IMR-90 (cell line): ENCODE measurements around the gene SRP14. TPM values are rescaled to one million over a fixed set of nuclear protein-coding genes. Genes with fewer than 3 reads are reported as not detected.
A peak's percentile ranks its signal among the peaks of the same experiment; 100 is the strongest.

Source experiments
- ATAC-seq: fragments of 200-7000 bp; cut with Tn5 transposase; 2 replicates; pipeline ENCODE4 v1.9.1; 2020; ENCODE audit warnings: low read depth, mild to moderate bottlenecking, moderate library complexity
- Bru-seq: library from RNA; stranded (reverse); fragments of 400-500 nt; gene quantifications from one replicate; lab custom pipeline; 2021; lab: Mats Ljungman, UMichigan
- BruChase-seq, 2 experiments: library from RNA; stranded (reverse); fragments of 400-500 nt; gene quantifications; one replicate each; lab custom pipeline; 2021; lab: Mats Ljungman, UMichigan
- BruUV-seq: library from RNA; stranded (reverse); fragments of 400-500 nt; replicated peaks from 2 replicates; lab custom pipeline; 2021; lab: Mats Ljungman, UMichigan
- CTCF ChIA-PET: fragments of 300-600 bp; formaldehyde crosslinking; extraction: SDS; loops from one replicate; lab custom pipeline; 2021; ENCODE audit warnings: antibody characterized with exemption; lab: Yijun Ruan, JAX
- POLR2A ChIA-PET: fragments of 300-600 bp; sonication (Branson Sonifier 250); formaldehyde crosslinking; loops from one replicate; lab custom pipeline; 2022; ENCODE audit warnings: antibody characterized with exemption; ENCODE audit not compliant: unreplicated experiment; lab: Charles Lee
- DNase-seq: peaks from one replicate; pipeline ENCODE4 v3.0.0; 2013
- H2AFZ ChIP-seq: replicated peaks from 2 replicates; pipeline ENCODE3; 2013; ENCODE audit warnings: low read length, mild to moderate bottlenecking; ENCODE audit not compliant: poor library complexity
- H2AK5ac ChIP-seq: 2 replicates; pipeline ENCODE4 v1.6.1; 2013; ENCODE audit warnings: low read depth, low read length, inconsistent platforms
- H2AK9ac ChIP-seq: replicated peaks from 2 replicates; pipeline ENCODE3; 2013; ENCODE audit warnings: mild to moderate bottlenecking, low read depth, low read length, moderate library complexity; ENCODE audit not compliant: poor library complexity
- H2BK120ac ChIP-seq: 2 replicates; pipeline ENCODE4 v1.6.1; 2013; ENCODE audit warnings: low read depth, low read length, inconsistent platforms
- H2BK15ac ChIP-seq: 3 replicates; pipeline ENCODE4 v1.6.1; 2013; ENCODE audit warnings: low read depth, low read length, inconsistent platforms
- H2BK20ac ChIP-seq: 2 replicates; pipeline ENCODE4 v1.6.1; 2013; ENCODE audit warnings: low read depth, mild to moderate bottlenecking, inconsistent platforms, low read length, moderate library complexity
- H2BK5ac ChIP-seq: 2 replicates; pipeline ENCODE4 v1.6.1; 2013; ENCODE audit warnings: mild to moderate bottlenecking, low read depth, low read length, inconsistent platforms; ENCODE audit not compliant: poor library complexity, severe bottlenecking
- H3K14ac ChIP-seq: replicated peaks from 2 replicates; pipeline ENCODE4 v1.6.1; 2013; ENCODE audit warnings: low read depth, low read length, inconsistent platforms
- H3K18ac ChIP-seq: 2 replicates; pipeline ENCODE4 v1.6.1; 2013; ENCODE audit warnings: low read depth, low read length, control low read depth
- H3K23ac ChIP-seq: 2 replicates; pipeline ENCODE4 v1.6.1; 2013; ENCODE audit warnings: low read depth, low read length, inconsistent platforms
- H3K27ac ChIP-seq: 2 replicates; pipeline ENCODE4 v1.5.1; 2013; ENCODE audit warnings: mild to moderate bottlenecking, control low read depth, low read length; ENCODE audit not compliant: insufficient read depth
- H3K27me3 ChIP-seq: 2 replicates; pipeline ENCODE4 v1.6.1; 2013; ENCODE audit warnings: low read length; ENCODE audit not compliant: control insufficient read depth, insufficient read depth
- H3K36me3 ChIP-seq: 2 replicates; pipeline ENCODE4 v1.6.1; 2013; ENCODE audit warnings: low read length, mixed read lengths; ENCODE audit not compliant: control insufficient read depth, insufficient read depth
- H3K4ac ChIP-seq: 2 replicates; pipeline ENCODE4 v1.6.1; 2013; ENCODE audit warnings: low read depth, low read length, inconsistent platforms
- H3K4me1 ChIP-seq: 2 replicates; pipeline ENCODE4 v1.6.1; 2013; ENCODE audit warnings: low read length, mixed read lengths; ENCODE audit not compliant: control insufficient read depth, insufficient read depth
- H3K4me2 ChIP-seq: 2 replicates; pipeline ENCODE4 v1.6.1; 2013; ENCODE audit warnings: low read depth, mild to moderate bottlenecking, control low read depth, low read length, moderate library complexity
- H3K4me3 ChIP-seq: 2 replicates; pipeline ENCODE4 v1.5.1; 2013; ENCODE audit warnings: low read depth, mild to moderate bottlenecking, control low read depth, low read length, moderate library complexity; ENCODE audit not compliant: insufficient read depth
- H3K56ac ChIP-seq: 2 replicates; pipeline ENCODE4 v1.6.1; 2013; ENCODE audit warnings: low read length, inconsistent platforms; ENCODE audit not compliant: insufficient read depth; ENCODE audit errors: extremely low read depth
- H3K79me1 ChIP-seq, 2 experiments: 2 replicates each; pipeline ENCODE4 v1.6.1; 2013; ENCODE audit warnings: low read length in 2 of 2, inconsistent platforms in 1 of 2, low read depth in 1 of 2
- H3K9ac ChIP-seq: 2 replicates; pipeline ENCODE4 v1.6.1; 2013; ENCODE audit warnings: low read depth, low read length, control low read depth
- H3K9me1 ChIP-seq: 2 replicates; pipeline ENCODE4 v1.6.1; 2013; ENCODE audit warnings: low read length, inconsistent platforms; ENCODE audit not compliant: insufficient read depth
- H3K9me3 ChIP-seq: 2 replicates; pipeline ENCODE4 v1.6.1; 2013; ENCODE audit warnings: low read length; ENCODE audit not compliant: control insufficient read depth, insufficient read depth
- H4K20me1 ChIP-seq: 2 replicates; pipeline ENCODE4 v1.6.1; 2013; ENCODE audit warnings: low read length, inconsistent platforms; ENCODE audit not compliant: insufficient read depth
- H4K5ac ChIP-seq: 2 replicates; pipeline ENCODE4 v1.6.1; 2013; ENCODE audit warnings: mild to moderate bottlenecking, low read depth, low read length, control low read depth
- H4K8ac ChIP-seq, 2 experiments: 2 replicates each; pipeline ENCODE4 v1.6.1; 2013; ENCODE audit warnings: low read depth in 2 of 2, low read length in 2 of 2, control low read depth in 1 of 2, inconsistent platforms in 1 of 2
- H4K91ac ChIP-seq: 2 replicates; pipeline ENCODE4 v1.6.1; 2013; ENCODE audit warnings: low read depth, low read length, inconsistent platforms; ENCODE audit not compliant: insufficient read depth
- BHLHE40 ChIP-seq: fragments of 150-350 bp; IDR thresholded peaks from 2 replicates; pipeline ENCODE4 v1.6.1; 2016; ENCODE audit warnings: mild to moderate bottlenecking, low read depth, low read length
- CEBPB ChIP-seq: IDR thresholded peaks from 2 replicates; pipeline ENCODE4 v1.6.1; 2012; ENCODE audit warnings: low read depth, low read length, improper control_type of control experiment
- CHD1 ChIP-seq: IDR thresholded peaks from 2 replicates; pipeline ENCODE4 v1.6.1; 2012; ENCODE audit warnings: low read depth, low read length, improper control_type of control experiment
- FOS ChIP-seq: fragments of 150-350 bp; IDR thresholded peaks from 2 replicates; pipeline ENCODE4 v1.6.1; 2016; ENCODE audit warnings: low read depth, low read length
- MAZ ChIP-seq: IDR thresholded peaks from 2 replicates; pipeline ENCODE4 v1.6.1; 2012; ENCODE audit warnings: low read depth, mild to moderate bottlenecking, low read length, improper control_type of control experiment, moderate library complexity, borderline replicate concordance
- MXI1 ChIP-seq: IDR thresholded peaks from 2 replicates; pipeline ENCODE4 v1.6.1; 2012; ENCODE audit warnings: low read depth, mild to moderate bottlenecking, low read length, moderate library complexity, borderline replicate concordance
- POLR2A ChIP-seq: IDR thresholded peaks from 2 replicates; pipeline ENCODE4 v1.6.1; 2012; ENCODE audit warnings: mild to moderate bottlenecking, low read depth, low read length
- RCOR1 ChIP-seq: IDR thresholded peaks from 2 replicates; pipeline ENCODE4 v1.6.1; 2012; ENCODE audit warnings: mild to moderate bottlenecking, low read length, improper control_type of control experiment; ENCODE audit not compliant: insufficient replicate concordance
- WGBS, 2 experiments: methylation state at CpG; one replicate each; pipeline versions ENCODE4 v1.1.5 to v1.1.7; 2013; ENCODE audit warnings: missing lambda C conversion rate in 2 of 2; ENCODE audit not compliant: insufficient read length in 1 of 2; ENCODE audit errors: extremely low coverage in 2 of 2; 5-methylcytosine and 5-hydroxymethylcytosine counted together
- dilution Hi-C: fragments of 300-500 bp; cut with HindIII; formaldehyde crosslinking; loops from one replicate; pipeline ENCODE4 v1.14.3; 2018; ENCODE audit warnings: low sequenced_read_pairs; ENCODE audit not compliant: unreplicated experiment
- in situ Hi-C: fragments of 300-500 bp; cut with MboI; formaldehyde crosslinking; loops from 3 replicates; pipeline ENCODE4 v1.14.3; 2019; ENCODE audit warnings: low sequenced_read_pairs, inconsistent platforms, mixed read lengths
- intact Hi-C: fragments of 100-400 bp; cut with micrococcal nuclease; formaldehyde crosslinking; loops from 2 replicates; pipeline ENCODE4 v1.10.0; 2022
- long read RNA-seq: library from polyadenylated mRNA; unstranded; transcript quantifications from one replicate; pipeline ENCODE4 v2.0.0, GENCODE V29; 2021; ENCODE audit not compliant: unreplicated experiment
- polyA plus RNA-seq, 3 experiments: library from polyadenylated mRNA; depleted of rRNA; stranded (reverse); fragments of >200 nt; gene quantifications; 2 replicates each; pipeline ENCODE4 v1.2.3, GENCODE V29; 2012; ENCODE audit warnings: low replicate concordance in 1 of 3
- total RNA-seq: library from RNA; depleted of rRNA; stranded (reverse); fragments of >200 nt; gene quantifications from 2 replicates; pipeline ENCODE4 v1.2.3, GENCODE V29; 2012; rRNA removed

The SRP14 gene
- total RNA-seq (106 and 205 TPM in 2 replicates), polyA plus RNA-seq (2012; rRNA removed) (295 and 296 TPM in 2 replicates), Bru-seq, nascent RNA (percentile 98 among the genes with signal in this experiment), BruChase-seq, experiment 1, labeled RNA remaining after a 6-hour chase (percentile 97 among the genes with signal in this experiment), BruChase-seq, experiment 2, labeled RNA remaining after a 2-hour chase (percentile 96 among the genes with signal in this experiment)
- 198 and 487 TPM in 2 replicates for polyA plus RNA-seq (2012; cell fraction: cytosol; rRNA removed)
- 41.4 and 203 TPM in 2 replicates for polyA plus RNA-seq (2012; cell fraction: nucleus; rRNA removed; ENCODE audit: low replicate concordance)
- long read RNA-seq, transcript SRP14-201 (5 exons, 1,077 nt): major isoform, 349 of 386 reads
- long read RNA-seq, partial matches to known transcripts: 1 of 386 reads
- long read RNA-seq, other reads (novel, unspliced or antisense): 31 of 386 reads

DNA sequence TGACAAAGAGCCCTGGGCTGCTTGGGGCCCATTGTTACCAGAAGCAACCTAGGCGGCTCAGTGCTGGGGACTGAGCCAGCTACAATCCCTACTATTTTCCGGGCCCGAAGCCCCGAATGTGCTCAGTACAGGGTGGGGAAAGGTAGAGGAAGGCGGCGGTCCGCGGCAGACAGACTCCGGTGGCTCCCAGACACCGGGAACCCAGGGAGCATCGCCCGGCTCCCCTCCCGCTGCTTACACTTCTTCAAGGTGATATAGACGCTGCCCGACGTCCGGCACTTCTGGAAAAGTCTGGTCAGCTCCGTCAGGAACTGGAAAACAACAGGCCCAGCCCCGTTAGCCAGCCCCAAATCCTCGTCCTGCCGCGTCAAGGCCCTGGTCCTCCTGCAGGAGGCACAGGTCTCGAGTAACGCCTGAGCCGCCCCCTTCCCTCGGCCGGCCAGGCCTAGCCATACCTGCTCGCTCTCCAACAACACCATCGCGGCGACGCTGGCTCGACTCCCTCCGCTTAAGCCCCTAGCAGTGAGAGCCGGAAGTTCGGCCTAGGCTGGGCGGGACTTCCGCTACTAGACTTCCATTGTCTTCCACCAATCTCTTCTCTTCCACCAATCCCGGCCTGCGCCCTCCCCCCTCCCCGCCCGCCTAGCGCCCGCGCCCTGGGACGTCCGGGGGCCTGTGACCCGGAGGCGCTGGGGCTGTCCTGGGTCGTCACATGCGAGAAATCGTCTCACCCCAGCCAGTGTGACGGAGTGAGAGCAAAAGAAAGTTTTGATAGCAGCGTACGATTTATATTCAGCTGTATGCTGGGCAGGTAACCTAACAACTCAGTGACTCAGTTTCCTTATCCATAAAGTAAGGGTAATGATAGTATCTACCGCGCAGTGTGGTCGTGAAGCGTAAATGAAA, at the start of gene SRP14:
Gene SRP14 (minus strand): TSS at position 544 of the 906 bp plus-strand sequence. CDS start 65 bp downstream, at position 479.
- dilution Hi-C loops: no loop called here
- H3K4me1 ChIP-seq: peaks cover 3% of the 10 kb centered on the region; the same call in 1 of the 2 replicates

More for the DNA sequence above, at the start of gene SRP14:
- Histone ChIP-seq H2BK120ac (peak within 1 kb of the TSS; percentile 66), H2BK20ac (peak within 1 kb of the TSS; percentile 8; the same call in 1 of the 2 replicates), H2BK15ac (peak within 1 kb of the TSS; percentile 5; the same call in 1 of the 3 replicates), H3K36me3 (peaks cover 21% of the 10 kb centered on the region), H3K9ac (peak within 1 kb of the TSS; percentile 97), H2BK5ac (peak within 1 kb of the TSS; percentile 96), H2AK5ac (peak within 1 kb of the TSS; percentile 73), H3K9me1 (0 out of 2 replicates have a peak, but pooled peaks cover 4% of the 10 kb centered on the region), H3K27me3 (no peaks in the 10 kb centered on the region), H4K91ac (peak within 1 kb of the TSS; percentile 92), H3K18ac (peak within 1 kb of the TSS; percentile 96), H3K79me1 (peaks cover 17 to 45% of the 10 kb centered on the region in 2 experiments), H3K14ac (peak within 1 kb of the TSS; percentile 99), H3K56ac (peak within 1 kb of the TSS; percentile 71), H2AFZ (peak within 1 kb of the TSS; percentile 97), H3K23ac (peak within 1 kb of the TSS; percentile 99), H3K4me3 (peak within 1 kb of the TSS; percentile 83), H3K4ac (peak within 1 kb of the TSS; percentile 96), H3K9me3 (no peaks in the 10 kb centered on the region), H3K4me2 (peak within 1 kb of the TSS; percentile 99), H4K5ac (peak within 1 kb of the TSS; percentile 98), H4K8ac (peak within 1 kb of the TSS; percentile 90 to 100), H2AK9ac (peak within 1 kb of the TSS; percentile 89), H3K27ac (peak within 1 kb of the TSS; percentile 98), H4K20me1 (peaks cover 10% of the 10 kb centered on the region; the same call in 1 of the 2 replicates)
- DNase-seq (peak; percentile 91), ATAC-seq (peak; percentile 95)
- in situ Hi-C loops: no loop called here
- ChIA-PET CTCF (interaction anchor here (0.6 to 0.9 kb wide), 3 partner anchors 9 to 179 kb away, joined by 3 read pairs; no protein-coding TSS in a partner anchor), POLR2A (interaction anchor here (0.5 to 0.7 kb wide), 3 partner anchors 38 to 247 kb away, joined by 3 read pairs; no protein-coding TSS in a partner anchor)
- intact Hi-C loops: loop anchor here (1.0 kb wide), 1 partner anchor 253 kb away; no protein-coding TSS in a partner anchor
- TF ChIP-seq RCOR1 (no peak), POLR2A (peak; percentile 90), MXI1 (0 out of 2 replicates have a peak, but pooled peaks have one; percentile 24), MAZ (peak; percentile 82), CEBPB (no peak), BHLHE40 (no peak), FOS (no peak), CHD1 (peak; percentile 89; the same call in 1 of the 2 replicates)
- WGBS, 2 experiments: 0% methylated on average over 17 of the region's 59 CpGs; no CpG with 5 or more reads in 1 of the 2 experiments
- no TSS peak for BruUV-seq
